GM12874 (cell line): Measurements from ENCODE around the gene NYAP2.

Experiments used
- CTCF ChIP-seq: IDR thresholded peaks from 2 replicates; pipeline ENCODE4 v1.5.1; 2011; ENCODE audit warnings: low read depth, mild to moderate bottlenecking, control low read depth, low read length, moderate library complexity; ENCODE audit not compliant: insufficient read depth

Gene NYAP2

DNA sequence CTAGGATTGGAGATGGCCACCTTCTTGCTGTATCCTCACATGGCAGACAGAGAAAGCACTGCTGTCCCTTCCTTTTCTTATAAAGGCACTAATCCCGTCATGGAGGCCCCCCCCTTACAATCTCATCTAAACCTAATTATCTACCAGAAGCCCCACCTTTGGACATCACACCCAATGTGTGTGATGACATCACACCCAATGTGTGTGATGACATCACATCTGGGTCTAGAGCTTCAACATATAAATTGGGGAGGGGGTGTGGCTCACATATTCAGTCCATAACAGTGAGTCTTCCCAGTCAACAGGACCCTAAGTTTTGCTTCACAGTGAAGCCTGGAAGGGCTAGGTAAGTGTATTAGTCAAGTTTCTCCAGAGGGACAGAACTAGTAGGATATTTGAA lies 213.1 kb downstream of the NYAP2 start:
- no peak for TF ChIP-seq CTCF

GRCh38 chr2:225614915-225615314 lies 215.4 kb downstream of the NYAP2 start:
- TF ChIP-seq CTCF, result no peak

DNA sequence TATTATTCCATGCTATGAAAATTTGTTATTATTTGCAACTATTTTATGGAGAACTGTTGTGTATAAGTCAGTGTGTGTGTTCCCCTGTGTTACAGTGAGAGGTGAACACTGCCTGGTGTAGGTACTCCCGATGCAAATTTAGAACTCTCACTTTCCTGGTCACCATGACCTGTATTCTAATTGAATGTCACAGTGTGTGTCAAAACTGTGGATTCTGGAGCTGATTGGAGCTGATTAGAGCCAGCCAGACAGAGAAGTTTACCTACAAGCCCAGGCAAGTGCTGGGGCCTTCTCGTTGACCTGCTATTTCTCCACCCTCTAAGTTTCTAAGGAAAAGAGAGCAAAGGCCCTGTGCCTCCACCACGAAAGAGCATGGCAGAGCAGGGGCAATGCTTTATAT lies 216.0 kb downstream of the NYAP2 start:
- no peak for TF ChIP-seq CTCF

GRCh38 chr2:225616372-225616771 lies 216.9 kb downstream of the NYAP2 start:
- no peak for TF ChIP-seq CTCF

DNA sequence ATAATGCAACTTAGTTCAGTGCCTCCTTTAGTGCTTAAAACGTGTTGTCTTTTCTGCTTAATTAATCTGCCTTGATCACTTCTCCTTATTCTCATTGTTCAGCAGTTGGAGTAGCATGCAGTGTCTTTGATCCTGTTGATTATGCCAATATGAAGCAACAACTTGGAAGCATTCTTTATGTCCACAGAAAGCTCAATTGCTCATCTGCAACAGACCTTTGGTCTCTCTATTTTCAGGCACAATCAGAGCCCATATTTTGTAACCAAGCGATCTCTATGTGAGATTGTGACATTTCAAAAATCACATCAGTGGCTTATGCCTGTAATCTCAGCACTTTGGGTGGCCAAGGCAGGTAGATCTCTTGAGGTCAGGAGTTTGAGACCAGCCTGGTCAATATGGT lies 217.3 kb downstream of the NYAP2 start:
- TF ChIP-seq CTCF, result no peak

GRCh38 chr2:225620227-225620626 lies 220.7 kb downstream of the NYAP2 start:
- no peak for TF ChIP-seq CTCF

GRCh38 chr2:225630824-225631533 lies 231.5 kb downstream of the NYAP2 start:
- no peak for TF ChIP-seq CTCF

DNA sequence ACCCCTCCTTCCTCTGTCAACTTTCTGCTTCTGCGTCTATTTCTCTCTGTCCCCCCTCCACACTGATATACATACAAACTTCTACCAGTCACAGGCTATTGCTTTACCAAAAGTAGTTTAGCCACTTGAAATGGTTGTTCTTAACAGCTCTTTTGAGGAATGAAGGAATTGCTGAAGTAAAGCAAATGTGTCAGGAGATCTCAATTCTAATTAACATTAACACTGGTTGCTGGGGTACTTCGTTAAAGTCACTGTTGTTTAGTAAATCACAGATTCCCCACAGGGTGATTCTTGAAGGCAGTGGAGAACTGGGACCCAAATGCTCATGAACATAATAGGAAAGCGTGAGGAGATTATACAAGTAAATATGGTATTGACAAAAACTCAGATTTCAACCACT lies 232.8 kb downstream of the NYAP2 start:
- TF ChIP-seq CTCF, result no peak
